Osteoblast (primary cell): ENCODE results near the gene TMEM86A. TPM values are rescaled to one million over a fixed set of nuclear protein-coding genes. Genes with fewer than 3 reads are reported as not detected.

ENCODE experiments used
- DNase-seq: peaks from one replicate; pipeline ENCODE4 v3.0.0; 2011; ENCODE audit warnings: low spot score, mixed read lengths; ENCODE audit not compliant: insufficient read length; ENCODE audit errors: missing footprints
- H2AFZ ChIP-seq: 2 replicates; pipeline ENCODE4 v1.6.0; 2011; ENCODE audit warnings: mild to moderate bottlenecking, low read length
- H3K27ac ChIP-seq: 2 replicates; pipeline ENCODE4 v1.5.1; 2011; ENCODE audit warnings: mild to moderate bottlenecking, low read depth, low read length, moderate library complexity
- H3K27me3 ChIP-seq: 2 replicates; pipeline ENCODE4 v1.6.0; 2012; ENCODE audit warnings: mild to moderate bottlenecking, control low read depth, inconsistent platforms, low read length, moderate library complexity; ENCODE audit not compliant: insufficient read depth
- H3K36me3 ChIP-seq: 2 replicates; pipeline ENCODE4 v1.5.1; 2011; ENCODE audit warnings: mild to moderate bottlenecking, low read length, control low read depth, moderate library complexity; ENCODE audit not compliant: insufficient read depth
- H3K4me1 ChIP-seq: 2 replicates; pipeline ENCODE4 v1.5.1; 2011; ENCODE audit warnings: mild to moderate bottlenecking, low read length, control low read depth, moderate library complexity; ENCODE audit not compliant: insufficient read depth
- H3K4me2 ChIP-seq: 2 replicates; pipeline ENCODE4 v1.6.0; 2011; ENCODE audit warnings: mild to moderate bottlenecking, low read length; ENCODE audit not compliant: insufficient read depth
- H3K4me3 ChIP-seq: fragments of 200-600 bp; sonication (generic); 3 replicates; pipeline ENCODE4 v1.5.1; 2012; ENCODE audit warnings: mild to moderate bottlenecking, low read length, inconsistent platforms; ENCODE audit not compliant: insufficient read depth
- H3K79me2 ChIP-seq: 2 replicates; pipeline ENCODE4 v1.6.0; 2012; ENCODE audit warnings: mild to moderate bottlenecking, low read length, control low read depth, inconsistent platforms; ENCODE audit not compliant: insufficient read depth
- H3K9me3 ChIP-seq: 2 replicates; pipeline ENCODE4 v1.5.1; 2011; ENCODE audit warnings: low read depth, low read length, control low read depth
- H4K20me1 ChIP-seq: 2 replicates; pipeline ENCODE4 v1.6.0; 2012; ENCODE audit warnings: mild to moderate bottlenecking, low read length, control low read depth; ENCODE audit not compliant: insufficient read depth
- total RNA-seq: library from RNA; depleted of rRNA; stranded (reverse); fragments of >200 nt; gene quantifications from 2 replicates; pipeline ENCODE4 v1.2.3, GENCODE V29; 2012
- TF ChIP-seq, protein P1 (sequence below): IDR thresholded peaks from 2 replicates; pipeline ENCODE4 v1.5.1; 2011; ENCODE audit warnings: mild to moderate bottlenecking, low read depth, low read length, moderate library complexity; ENCODE audit errors: extremely low read depth

Gene TMEM86A
- total RNA-seq, 1 donor: 3.3 TPM

DNA sequence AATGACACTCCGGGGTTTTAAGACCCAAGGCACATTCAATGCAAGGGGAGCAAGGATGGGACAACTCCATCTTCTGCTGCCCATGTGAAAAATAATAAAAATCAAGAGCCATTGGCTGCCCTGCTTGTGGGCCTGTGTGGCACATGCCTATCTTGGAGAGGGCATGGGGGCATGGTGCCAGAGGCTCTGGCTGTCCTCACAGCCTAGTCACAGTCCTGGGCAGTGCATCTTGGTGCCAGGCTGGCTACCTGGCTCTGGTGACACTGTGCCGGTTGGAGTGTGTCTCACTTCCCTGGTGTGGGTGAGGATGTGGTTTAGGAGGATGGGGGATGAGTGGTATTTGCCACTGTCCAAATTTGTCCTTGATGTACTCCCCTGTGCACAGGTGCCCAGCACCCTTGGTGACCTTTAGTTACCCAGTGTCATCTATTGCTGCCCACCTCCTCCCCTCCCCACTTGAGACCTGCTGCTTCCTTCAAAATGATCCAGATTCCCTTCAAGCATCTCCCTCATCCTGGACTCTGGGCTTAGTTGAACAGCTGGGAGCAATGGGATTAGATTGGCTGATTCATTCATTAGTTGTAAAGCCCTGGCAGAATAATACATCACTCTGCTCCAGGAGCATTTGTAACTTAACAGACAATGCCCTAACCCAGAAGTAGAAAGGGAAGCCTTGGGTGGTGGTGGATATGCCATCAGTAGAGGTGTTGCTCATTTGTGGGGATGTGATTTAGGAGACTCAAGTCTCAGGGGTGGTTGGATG, 4.6 kb downstream of the TMEM86A start:
- Histone ChIP-seq H3K4me2 (no peak overlapping the region), H4K20me1 (no peaks in the 10 kb centered on the region), H3K27ac (no peak overlapping the region), H3K36me3 (no peaks in the 10 kb centered on the region), H3K79me2 (no peaks in the 10 kb centered on the region), H2AFZ (no peak overlapping the region), H3K27me3 (peaks cover 31% of the 10 kb centered on the region), H3K9me3 (no peaks in the 10 kb centered on the region), H3K4me3 (no peak overlapping the region), H3K4me1 (peaks cover 17% of the 10 kb centered on the region)
- TF ChIP-seq, protein P1, sequence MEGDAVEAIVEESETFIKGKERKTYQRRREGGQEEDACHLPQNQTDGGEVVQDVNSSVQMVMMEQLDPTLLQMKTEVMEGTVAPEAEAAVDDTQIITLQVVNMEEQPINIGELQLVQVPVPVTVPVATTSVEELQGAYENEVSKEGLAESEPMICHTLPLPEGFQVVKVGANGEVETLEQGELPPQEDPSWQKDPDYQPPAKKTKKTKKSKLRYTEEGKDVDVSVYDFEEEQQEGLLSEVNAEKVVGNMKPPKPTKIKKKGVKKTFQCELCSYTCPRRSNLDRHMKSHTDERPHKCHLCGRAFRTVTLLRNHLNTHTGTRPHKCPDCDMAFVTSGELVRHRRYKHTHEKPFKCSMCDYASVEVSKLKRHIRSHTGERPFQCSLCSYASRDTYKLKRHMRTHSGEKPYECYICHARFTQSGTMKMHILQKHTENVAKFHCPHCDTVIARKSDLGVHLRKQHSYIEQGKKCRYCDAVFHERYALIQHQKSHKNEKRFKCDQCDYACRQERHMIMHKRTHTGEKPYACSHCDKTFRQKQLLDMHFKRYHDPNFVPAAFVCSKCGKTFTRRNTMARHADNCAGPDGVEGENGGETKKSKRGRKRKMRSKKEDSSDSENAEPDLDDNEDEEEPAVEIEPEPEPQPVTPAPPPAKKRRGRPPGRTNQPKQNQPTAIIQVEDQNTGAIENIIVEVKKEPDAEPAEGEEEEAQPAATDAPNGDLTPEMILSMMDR: no peak
- peak; percentile 82 for DNase-seq

DNA sequence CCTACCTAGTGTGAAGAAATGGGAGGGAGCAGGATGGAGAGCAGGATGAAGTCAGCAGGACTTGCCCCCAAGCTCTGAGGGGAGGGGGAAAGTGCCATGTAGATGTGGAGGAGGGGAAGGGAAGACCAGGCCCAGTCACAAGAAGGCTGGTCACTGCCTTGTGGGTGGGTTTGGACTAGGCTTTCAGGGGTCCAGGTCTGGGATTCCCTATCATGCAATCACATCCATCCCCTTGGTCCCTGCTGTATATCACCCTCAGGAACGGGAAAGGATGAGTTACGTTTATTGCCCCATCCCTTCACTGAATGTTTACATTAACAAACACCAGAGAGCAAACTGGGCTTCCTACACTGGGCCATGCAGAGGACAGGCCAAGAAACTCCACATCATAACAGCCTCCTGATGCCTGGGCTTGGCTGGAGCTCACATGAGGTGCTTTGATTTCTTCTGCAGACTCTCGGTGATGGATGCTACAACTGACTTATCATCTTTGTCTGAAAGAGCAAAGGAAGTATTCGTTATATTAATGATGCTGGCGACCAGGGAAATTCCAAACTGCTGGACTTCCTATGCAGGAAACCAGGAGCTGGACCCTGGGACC, 5.6 kb downstream of the TMEM86A start:
- DNase-seq: peak; percentile 66
- Histone ChIP-seq H3K27ac (no peak overlapping the region), H3K4me3 (no peak overlapping the region), H4K20me1 (no peaks in the 10 kb centered on the region), H3K79me2 (no peaks in the 10 kb centered on the region), H3K9me3 (no peaks in the 10 kb centered on the region), H3K4me2 (no peak overlapping the region), H3K36me3 (no peaks in the 10 kb centered on the region), H3K4me1 (peaks cover 12% of the 10 kb centered on the region), H2AFZ (no peak overlapping the region), H3K27me3 (peaks cover 30% of the 10 kb centered on the region)
- TF ChIP-seq, protein P1: no peak

DNA sequence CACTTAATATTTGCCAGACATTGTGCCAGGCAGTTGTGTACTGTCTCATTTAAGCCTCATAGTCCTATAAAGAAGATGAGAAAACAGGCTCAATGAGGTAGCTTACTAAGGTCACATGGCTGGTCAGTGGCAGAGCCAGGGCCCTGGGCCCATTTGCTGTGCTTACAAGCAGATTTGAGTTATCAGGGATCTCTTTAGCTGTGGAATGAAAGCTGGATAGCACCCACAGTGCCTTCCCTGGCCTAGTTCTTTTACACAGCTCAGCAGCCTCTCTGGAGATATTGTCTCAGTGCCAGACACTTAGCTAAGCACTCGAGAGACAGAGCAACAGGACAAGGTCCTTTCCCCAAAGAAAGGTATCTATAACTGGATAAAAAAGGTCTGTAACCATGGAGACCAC, 6.1 kb downstream of the TMEM86A start:
- H3K4me2 ChIP-seq: no peak overlapping the region
- no peaks in the 10 kb centered on the region for H3K36me3 ChIP-seq
- peaks cover 7% of the 10 kb centered on the region for H3K4me1 ChIP-seq
- no peak overlapping the region for H3K4me3 ChIP-seq
- TF ChIP-seq, protein P1: no peak
- no peak for DNase-seq
- H3K27ac ChIP-seq: no peak overlapping the region
- H3K79me2 ChIP-seq: no peaks in the 10 kb centered on the region
- peaks cover 24% of the 10 kb centered on the region for H3K27me3 ChIP-seq
- H3K9me3 ChIP-seq: no peaks in the 10 kb centered on the region
- H2AFZ ChIP-seq: no peak overlapping the region
- H4K20me1 ChIP-seq: no peaks in the 10 kb centered on the region

DNA sequence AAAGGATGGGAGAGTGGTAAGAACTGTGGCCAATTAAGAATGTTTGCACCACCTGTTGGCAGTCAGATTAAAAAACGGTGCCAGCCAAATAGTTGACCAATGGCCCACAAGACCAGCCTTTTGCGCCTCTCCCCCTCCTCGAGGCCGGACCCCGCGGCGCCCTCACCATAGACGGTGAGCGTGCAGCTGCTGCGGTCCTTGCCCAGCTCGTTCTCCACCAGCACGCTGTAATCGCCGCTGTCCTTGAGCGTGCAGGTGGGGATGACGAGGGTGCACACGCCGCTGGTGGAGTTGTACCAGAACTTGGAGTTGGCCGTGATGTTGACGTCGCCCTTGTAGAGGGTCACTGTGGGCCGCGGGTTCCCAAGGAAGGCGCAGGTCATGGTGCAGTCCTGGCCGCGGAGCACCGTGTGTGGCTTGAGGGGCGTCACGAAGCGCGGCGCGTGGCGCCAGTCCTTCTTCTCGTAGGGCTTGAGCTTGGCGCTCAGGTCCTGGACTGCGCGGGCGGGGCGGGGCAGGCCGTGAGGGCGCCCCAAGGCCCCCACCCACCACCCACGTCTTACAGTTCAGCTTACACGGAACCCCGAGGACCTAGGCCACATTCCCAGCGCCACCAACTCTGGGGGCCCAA, 7.2 kb downstream of the TMEM86A start:
- no peaks in the 10 kb centered on the region for H3K79me2 ChIP-seq
- peak overlapping the region; percentile 75 for H3K4me3 ChIP-seq
- H3K4me2 ChIP-seq: peak overlapping the region; percentile 88
- H3K27me3 ChIP-seq: peaks cover 18% of the 10 kb centered on the region
- no peaks in the 10 kb centered on the region for H3K9me3 ChIP-seq
- no peaks in the 10 kb centered on the region for H3K36me3 ChIP-seq
- peak; percentile 84 for DNase-seq
- no peaks in the 10 kb centered on the region for H4K20me1 ChIP-seq
- H3K4me1 ChIP-seq: peaks cover 6% of the 10 kb centered on the region
- TF ChIP-seq, protein P1: no peak
- H2AFZ ChIP-seq: peak overlapping the region; percentile 90
- H3K27ac ChIP-seq: no peak overlapping the region
